ENCODE data around the gene AOC1. TPM values are rescaled to one million over a fixed set of nuclear protein-coding genes. Genes with fewer than 3 reads are reported as not detected.

AOC1 gene
- total and polyA plus RNA-seq, 12 donors = 0.04 to 1.2 (median 0.32) TPM; not detected in 3

- Histone ChIP-seq H3K9me3 (no peaks in the 10 kb centered on the region), H3K4me3 (no peak overlapping the region), H3K27me3 (peaks cover 0 to 8% (median 0%) of the 10 kb centered on the region in 7 donors), H3K36me3 (no peaks in the 10 kb centered on the region), H3K4me1 (peaks cover 0 to 8% (median under 1%) of the 10 kb centered on the region in 9 donors), H3K27ac (no peak overlapping the region)
- DNase-seq (no peak), ATAC-seq (no peak)
- intact Hi-C loops (cut with DNase I) = no loop called here
- no peak for TF ChIP-seq CTCF (IDR thresholded peaks at IDR 0.05)
- 67 to 71% methylated on average over 1 of the region's 1 CpG for WGBS, 2 donors
Observed at GRCh38 chr7:150831851-150832250, 20.5 kb upstream of the AOC1 start.

GRCh38 chr7:150835019-150835418 is 17.3 kb upstream of the AOC1 start:
- peaks cover 0 to 8% (median 0%) of the 10 kb centered on the region in 7 donors for H3K27me3 ChIP-seq
- no peak for TF ChIP-seq CTCF (IDR thresholded peaks at IDR 0.05)
- intact Hi-C loops (cut with DNase I) = no loop called here
- H3K4me3 ChIP-seq = no peak overlapping the region
- H3K36me3 ChIP-seq = no peaks in the 10 kb centered on the region
- no peak overlapping the region for H3K27ac ChIP-seq
- ATAC-seq (no peak), DNase-seq (no peak)
- H3K4me1 ChIP-seq = peaks cover 0 to 7% (median 0%) of the 10 kb centered on the region in 9 donors
- WGBS, 2 donors = 42 to 47% methylated on average over 1 of the region's 1 CpG
- no peaks in the 10 kb centered on the region for H3K9me3 ChIP-seq

GRCh38 chr7:150835702-150836280 is 16.5 kb upstream of the AOC1 start:
- Histone ChIP-seq H3K36me3 (no peaks in the 10 kb centered on the region), H3K9me3 (no peaks in the 10 kb centered on the region), H3K4me1 (peaks cover 0 to 7% (median 0%) of the 10 kb centered on the region in 9 donors), H3K27me3 (peaks cover 0 to 8% (median 0%) of the 10 kb centered on the region in 7 donors), H3K27ac (no peak overlapping the region), H3K4me3 (no peak overlapping the region)
- DNase-seq (no peak), ATAC-seq (no peak)
- intact Hi-C loops (cut with DNase I) = no loop called here
- 75 to 84% methylated on average over 6 of the region's 6 CpGs for WGBS, 2 donors
- no peak for TF ChIP-seq CTCF (IDR thresholded peaks at IDR 0.05)

- H3K9me3 ChIP-seq = no peaks in the 10 kb centered on the region
- ATAC-seq (no peak), DNase-seq (no peak)
- H3K36me3 ChIP-seq = no peaks in the 10 kb centered on the region
- 74 to 91% methylated on average over 7 of the region's 7 CpGs for WGBS, 2 donors
- no peak for TF ChIP-seq CTCF (IDR thresholded peaks at IDR 0.05)
- no peak overlapping the region for H3K4me3 ChIP-seq
- H3K4me1 ChIP-seq = no peaks in the 10 kb centered on the region
- H3K27ac ChIP-seq = no peak overlapping the region
- intact Hi-C loops (cut with DNase I) = no loop called here
- H3K27me3 ChIP-seq = no peaks in the 10 kb centered on the region
Observed at GRCh38 chr7:150838965-150839650, 13.2 kb upstream of the AOC1 start.

Measured in heart right ventricle (tissue), 16 donors.